ENCODE measurements around the gene MINPP1. TPM values are rescaled to one million over a fixed set of nuclear protein-coding genes. Genes with fewer than 3 reads are reported as not detected.

Gene MINPP1
- total RNA-seq, 1 experiment from 2014 or later, result 12.2 TPM

- H3K36me3 ChIP-seq (ENCODE audit: insufficient read depth, low read length), result no peaks in the 10 kb centered on the region
- H2AFZ ChIP-seq (ENCODE audit: low read length), result no peak overlapping the region
- no peak overlapping the region for H3K27ac ChIP-seq (ENCODE audit: low read length)
- H3K79me2 ChIP-seq (ENCODE audit: low read length), result no peaks in the 10 kb centered on the region
- DNase-seq, result no peak
- no peak overlapping the region for H3K4me2 ChIP-seq (ENCODE audit: low read depth, low read length, poor library complexity, severe bottlenecking)
- H3K4me3 ChIP-seq (ENCODE audit: low read length), result no peak overlapping the region
- H3K27me3 ChIP-seq (ENCODE audit: low read length), result no peaks in the 10 kb centered on the region
- H3K4me1 ChIP-seq (ENCODE audit: low read length), result peaks cover 15% of the 10 kb centered on the region
- no peaks in the 10 kb centered on the region for H4K20me1 ChIP-seq (ENCODE audit: insufficient read depth, low read depth, low read length)
- H3K9me2 ChIP-seq (replicated peaks; ENCODE audit: insufficient read depth, low read length), result no peaks in the 10 kb centered on the region
- no peak overlapping the region for H3K9ac ChIP-seq (ENCODE audit: low read length)
- H3K9me3 ChIP-seq (ENCODE audit: low read length), result no peaks in the 10 kb centered on the region
Observed at GRCh38 chr10:87560495-87561129, 55.9 kb downstream of the MINPP1 start.

- no peaks in the 10 kb centered on the region for H3K9me3 ChIP-seq (ENCODE audit: low read length)
- no peaks in the 10 kb centered on the region for H3K79me2 ChIP-seq (ENCODE audit: low read length)
- no peaks in the 10 kb centered on the region for H4K20me1 ChIP-seq (ENCODE audit: insufficient read depth, low read depth, low read length)
- DNase-seq, result no peak
- no peaks in the 10 kb centered on the region for H3K36me3 ChIP-seq (ENCODE audit: insufficient read depth, low read length)
- no peaks in the 10 kb centered on the region for H3K9me2 ChIP-seq (replicated peaks; ENCODE audit: insufficient read depth, low read length)
- H3K4me3 ChIP-seq (ENCODE audit: low read length), result no peak overlapping the region
- H3K4me2 ChIP-seq (ENCODE audit: low read depth, low read length, poor library complexity, severe bottlenecking), result no peak overlapping the region
- no peaks in the 10 kb centered on the region for H3K27me3 ChIP-seq (ENCODE audit: low read length)
- peaks cover 11% of the 10 kb centered on the region for H3K4me1 ChIP-seq (ENCODE audit: low read length)
- H2AFZ ChIP-seq (ENCODE audit: low read length), result no peak overlapping the region
- no peak overlapping the region for H3K27ac ChIP-seq (ENCODE audit: low read length)
- H3K9ac ChIP-seq (ENCODE audit: low read length), result no peak overlapping the region
Observed at GRCh38 chr10:87562750-87563149, 58.1 kb downstream of the MINPP1 start.

- Histone ChIP-seq H3K4me1 (ENCODE audit: low read length) (no peaks in the 10 kb centered on the region), H3K36me3 (ENCODE audit: insufficient read depth, low read length) (no peaks in the 10 kb centered on the region), H3K27me3 (ENCODE audit: low read length) (no peaks in the 10 kb centered on the region), H3K4me2 (ENCODE audit: low read depth, low read length, poor library complexity, severe bottlenecking) (no peak overlapping the region), H3K9me2 (replicated peaks; ENCODE audit: insufficient read depth, low read length) (no peaks in the 10 kb centered on the region), H2AFZ (ENCODE audit: low read length) (no peak overlapping the region), H4K20me1 (ENCODE audit: insufficient read depth, low read depth, low read length) (no peaks in the 10 kb centered on the region), H3K9me3 (ENCODE audit: low read length) (no peaks in the 10 kb centered on the region), H3K27ac (ENCODE audit: low read length) (no peak overlapping the region), H3K9ac (ENCODE audit: low read length) (no peak overlapping the region), H3K4me3 (ENCODE audit: low read length) (no peak overlapping the region), H3K79me2 (ENCODE audit: low read length) (no peaks in the 10 kb centered on the region)
- no peak for DNase-seq
Observed at GRCh38 chr10:87565010-87565409, 60.3 kb downstream of the MINPP1 start.

GRCh38 chr10:87575851-87576250 is 71.2 kb downstream of the MINPP1 start:
- Histone ChIP-seq H3K4me2 (ENCODE audit: low read depth, low read length, poor library complexity, severe bottlenecking) (no peak overlapping the region), H3K9me3 (ENCODE audit: low read length) (no peaks in the 10 kb centered on the region), H3K4me1 (ENCODE audit: low read length) (no peaks in the 10 kb centered on the region), H3K9me2 (replicated peaks; ENCODE audit: insufficient read depth, low read length) (no peaks in the 10 kb centered on the region), H3K9ac (ENCODE audit: low read length) (no peak overlapping the region), H2AFZ (ENCODE audit: low read length) (no peak overlapping the region), H3K4me3 (ENCODE audit: low read length) (no peak overlapping the region), H4K20me1 (ENCODE audit: insufficient read depth, low read depth, low read length) (no peaks in the 10 kb centered on the region), H3K27me3 (ENCODE audit: low read length) (no peaks in the 10 kb centered on the region), H3K79me2 (ENCODE audit: low read length) (no peaks in the 10 kb centered on the region), H3K36me3 (ENCODE audit: insufficient read depth, low read length) (no peaks in the 10 kb centered on the region), H3K27ac (ENCODE audit: low read length) (no peak overlapping the region)
- DNase-seq, result no peak

- no peaks in the 10 kb centered on the region for H4K20me1 ChIP-seq (ENCODE audit: insufficient read depth, low read depth, low read length)
- H3K27ac ChIP-seq (ENCODE audit: low read length), result no peak overlapping the region
- no peak overlapping the region for H3K9ac ChIP-seq (ENCODE audit: low read length)
- H3K27me3 ChIP-seq (ENCODE audit: low read length), result no peaks in the 10 kb centered on the region
- no peaks in the 10 kb centered on the region for H3K36me3 ChIP-seq (ENCODE audit: insufficient read depth, low read length)
- no peak for DNase-seq
- H3K79me2 ChIP-seq (ENCODE audit: low read length), result no peaks in the 10 kb centered on the region
- H3K9me2 ChIP-seq (replicated peaks; ENCODE audit: insufficient read depth, low read length), result no peaks in the 10 kb centered on the region
- no peak overlapping the region for H3K4me3 ChIP-seq (ENCODE audit: low read length)
- no peaks in the 10 kb centered on the region for H3K4me1 ChIP-seq (ENCODE audit: low read length)
- H3K9me3 ChIP-seq (ENCODE audit: low read length), result no peaks in the 10 kb centered on the region
- H2AFZ ChIP-seq (ENCODE audit: low read length), result no peak overlapping the region
- no peak overlapping the region for H3K4me2 ChIP-seq (ENCODE audit: low read depth, low read length, poor library complexity, severe bottlenecking)
Observed at GRCh38 chr10:87578160-87578841, 73.6 kb downstream of the MINPP1 start.

- Histone ChIP-seq H3K27me3 (ENCODE audit: low read length) (no peaks in the 10 kb centered on the region), H3K9me3 (ENCODE audit: low read length) (no peaks in the 10 kb centered on the region), H2AFZ (ENCODE audit: low read length) (no peak overlapping the region), H3K79me2 (ENCODE audit: low read length) (no peaks in the 10 kb centered on the region), H3K9ac (ENCODE audit: low read length) (no peak overlapping the region), H3K4me1 (ENCODE audit: low read length) (no peaks in the 10 kb centered on the region), H3K4me2 (ENCODE audit: low read depth, low read length, poor library complexity, severe bottlenecking) (no peak overlapping the region), H3K4me3 (ENCODE audit: low read length) (no peak overlapping the region), H4K20me1 (ENCODE audit: insufficient read depth, low read depth, low read length) (no peaks in the 10 kb centered on the region), H3K36me3 (ENCODE audit: insufficient read depth, low read length) (no peaks in the 10 kb centered on the region), H3K27ac (ENCODE audit: low read length) (no peak overlapping the region), H3K9me2 (replicated peaks; ENCODE audit: insufficient read depth, low read length) (no peaks in the 10 kb centered on the region)
- no peak for DNase-seq
Observed at GRCh38 chr10:87578842-87579401, 74.2 kb downstream of the MINPP1 start.

GRCh38 chr10:87579563-87579962 is 74.9 kb downstream of the MINPP1 start:
- no peaks in the 10 kb centered on the region for H3K4me1 ChIP-seq (ENCODE audit: low read length)
- H3K9me3 ChIP-seq (ENCODE audit: low read length), result no peaks in the 10 kb centered on the region
- no peak overlapping the region for H3K9ac ChIP-seq (ENCODE audit: low read length)
- H3K27ac ChIP-seq (ENCODE audit: low read length), result no peak overlapping the region
- H3K27me3 ChIP-seq (ENCODE audit: low read length), result no peaks in the 10 kb centered on the region
- H3K4me2 ChIP-seq (ENCODE audit: low read depth, low read length, poor library complexity, severe bottlenecking), result no peak overlapping the region
- no peaks in the 10 kb centered on the region for H3K79me2 ChIP-seq (ENCODE audit: low read length)
- no peaks in the 10 kb centered on the region for H3K9me2 ChIP-seq (replicated peaks; ENCODE audit: insufficient read depth, low read length)
- no peaks in the 10 kb centered on the region for H3K36me3 ChIP-seq (ENCODE audit: insufficient read depth, low read length)
- no peaks in the 10 kb centered on the region for H4K20me1 ChIP-seq (ENCODE audit: insufficient read depth, low read depth, low read length)
- DNase-seq, result no peak
- H3K4me3 ChIP-seq (ENCODE audit: low read length), result no peak overlapping the region
- H2AFZ ChIP-seq (ENCODE audit: low read length), result no peak overlapping the region

- Histone ChIP-seq H3K36me3 (ENCODE audit: insufficient read depth, low read length) (no peaks in the 10 kb centered on the region), H4K20me1 (ENCODE audit: insufficient read depth, low read depth, low read length) (no peaks in the 10 kb centered on the region), H3K4me2 (ENCODE audit: low read depth, low read length, poor library complexity, severe bottlenecking) (no peak overlapping the region), H3K27ac (ENCODE audit: low read length) (no peak overlapping the region), H3K27me3 (ENCODE audit: low read length) (no peaks in the 10 kb centered on the region), H3K4me3 (ENCODE audit: low read length) (no peak overlapping the region), H3K9ac (ENCODE audit: low read length) (no peak overlapping the region), H3K4me1 (ENCODE audit: low read length) (no peaks in the 10 kb centered on the region), H3K9me3 (ENCODE audit: low read length) (no peaks in the 10 kb centered on the region), H3K79me2 (ENCODE audit: low read length) (no peaks in the 10 kb centered on the region), H3K9me2 (replicated peaks; ENCODE audit: insufficient read depth, low read length) (no peaks in the 10 kb centered on the region), H2AFZ (ENCODE audit: low read length) (no peak overlapping the region)
- DNase-seq, result no peak
Observed at GRCh38 chr10:87580016-87580415, 75.3 kb downstream of the MINPP1 start.
